ENCODE results near the gene GTF3C2.

GRCh38 chr2:27369471-27370025 is 13.0 kb upstream of the GTF3C2 start:
- no peak for TF ChIP-seq DMAP1 (CRISPR knock-in tag; IDR thresholded peaks at IDR 0.05)
- TF ChIP-seq CTCF (CRISPR knock-in tag; IDR thresholded peaks at IDR 0.05), result no peak
- no peak for TF ChIP-seq SP2 (CRISPR knock-in tag; IDR thresholded peaks at IDR 0.05)
